Caco-2 (cell line): ENCODE data around the gene C4orf54. TPM values are rescaled to one million over a fixed set of nuclear protein-coding genes. Genes with fewer than 3 reads are reported as not detected.

ENCODE experiments used
- BruUV-seq: library from RNA; stranded (reverse); fragments of 400-500 nt; replicated peaks from 2 replicates; lab custom pipeline; 2021; lab: Mats Ljungman, UMichigan
- CTCF ChIA-PET: fragments of 300-600 bp; sonication (Branson Sonifier 250); formaldehyde crosslinking; loops from one replicate; lab custom pipeline; 2022; ENCODE audit warnings: antibody characterized with exemption; lab: Charles Lee
- POLR2A ChIA-PET: fragments of 300-600 bp; sonication (Branson Sonifier 250); formaldehyde crosslinking; loops from one replicate; lab custom pipeline; 2022; ENCODE audit warnings: antibody characterized with exemption; lab: Charles Lee
- DNase-seq, 2 experiments: peaks; one replicate each; pipeline versions ENCODE4 v3.0.0 to v3.0.0-alpha.2; 2020 to 2022
- H3K27me3 ChIP-seq: replicated peaks from 2 replicates; pipeline ENCODE4 v1.6.0; 2011; ENCODE audit warnings: low read length; ENCODE audit not compliant: control insufficient read depth, insufficient read depth
- H3K36me3 ChIP-seq: 2 replicates; pipeline ENCODE4 v1.5.1; 2011; ENCODE audit warnings: low read length; ENCODE audit not compliant: control insufficient read depth, insufficient read depth
- H3K4me1 ChIP-seq: fragments of 250-450 bp; sonication (Bioruptor Pico); 2 replicates; pipeline ENCODE4 v1.5.1; 2020; ENCODE audit warnings: mild to moderate bottlenecking
- H3K4me3 ChIP-seq: 2 replicates; pipeline ENCODE4 v1.5.1; 2011; ENCODE audit warnings: low read depth, mild to moderate bottlenecking, control low read depth, low read length
- H3K9me3 ChIP-seq: fragments of 250-450 bp; sonication (Bioruptor Pico); 2 replicates; pipeline ENCODE4 v1.5.1; 2020; ENCODE audit warnings: mild to moderate bottlenecking, moderate library complexity
- H3K27ac Mint-ChIP-seq: one replicate; pipeline ENCODE4 v1.8.0; 2022; ENCODE audit warnings: mixed read lengths; ENCODE audit not compliant: unreplicated experiment
- H3K27me3 Mint-ChIP-seq: one replicate; pipeline ENCODE4 v1.8.0; 2022; ENCODE audit warnings: mixed read lengths; ENCODE audit not compliant: insufficient read depth, unreplicated experiment
- H3K36me3 Mint-ChIP-seq: one replicate; pipeline ENCODE4 v1.8.0; 2022; ENCODE audit warnings: mild to moderate bottlenecking, mixed read lengths; ENCODE audit not compliant: insufficient read depth, unreplicated experiment
- H3K4me1 Mint-ChIP-seq: one replicate; pipeline ENCODE4 v1.8.0; 2022; ENCODE audit warnings: low read depth, mixed read lengths; ENCODE audit not compliant: unreplicated experiment
- H3K4me3 Mint-ChIP-seq: one replicate; pipeline ENCODE4 v1.8.0; 2022; ENCODE audit warnings: mild to moderate bottlenecking, moderate library complexity, mixed read lengths; ENCODE audit not compliant: unreplicated experiment
- H3K9me3 Mint-ChIP-seq: one replicate; pipeline ENCODE4 v1.8.0; 2022; ENCODE audit warnings: mixed read lengths; ENCODE audit not compliant: unreplicated experiment
- intact Hi-C: fragments of 100-400 bp; cut with micrococcal nuclease; formaldehyde crosslinking; loops from one replicate; pipeline ENCODE4 v1.10.0; 2022; ENCODE audit not compliant: unreplicated experiment
- total RNA-seq: library from RNA; stranded (reverse); gene quantifications from 2 replicates; pipeline ENCODE4 v1.2.3, GENCODE V29; 2022
- TF ChIP-seq, protein P1 (sequence below), 2 experiments: fragments of 200-600 bp in 1 of 2; IDR thresholded peaks; 1 replicate in 1 of 2; 2 replicates in 1 of 2; pipeline versions ENCODE4 v1.5.1 to v1.8.0; 2011 to 2022; ENCODE audit warnings: antibody characterized with exemption in 1 of 2, control low read depth in 1 of 2, inconsistent platforms in 1 of 2, low read depth in 1 of 2, low read length in 1 of 2, mild to moderate bottlenecking in 1 of 2, moderate library complexity in 1 of 2; ENCODE audit not compliant: insufficient read depth in 1 of 2, severe bottlenecking in 1 of 2, unreplicated experiment in 1 of 2

Gene C4orf54
- total RNA-seq, 1 experiment from 2014 or later: not detected

- Mint-ChIP-seq H3K4me3 (no peak overlapping the region), H3K27me3 (peaks cover 3% of the 10 kb centered on the region), H3K27ac (no peak overlapping the region), H3K4me1 (no peaks in the 10 kb centered on the region), H3K9me3 (peaks cover 27% of the 10 kb centered on the region), H3K36me3 (no peaks in the 10 kb centered on the region)
- ChIA-PET CTCF (no interaction called here), POLR2A (no interaction called here)
- intact Hi-C loops: no loop called here
- TF ChIP-seq, protein P1, sequence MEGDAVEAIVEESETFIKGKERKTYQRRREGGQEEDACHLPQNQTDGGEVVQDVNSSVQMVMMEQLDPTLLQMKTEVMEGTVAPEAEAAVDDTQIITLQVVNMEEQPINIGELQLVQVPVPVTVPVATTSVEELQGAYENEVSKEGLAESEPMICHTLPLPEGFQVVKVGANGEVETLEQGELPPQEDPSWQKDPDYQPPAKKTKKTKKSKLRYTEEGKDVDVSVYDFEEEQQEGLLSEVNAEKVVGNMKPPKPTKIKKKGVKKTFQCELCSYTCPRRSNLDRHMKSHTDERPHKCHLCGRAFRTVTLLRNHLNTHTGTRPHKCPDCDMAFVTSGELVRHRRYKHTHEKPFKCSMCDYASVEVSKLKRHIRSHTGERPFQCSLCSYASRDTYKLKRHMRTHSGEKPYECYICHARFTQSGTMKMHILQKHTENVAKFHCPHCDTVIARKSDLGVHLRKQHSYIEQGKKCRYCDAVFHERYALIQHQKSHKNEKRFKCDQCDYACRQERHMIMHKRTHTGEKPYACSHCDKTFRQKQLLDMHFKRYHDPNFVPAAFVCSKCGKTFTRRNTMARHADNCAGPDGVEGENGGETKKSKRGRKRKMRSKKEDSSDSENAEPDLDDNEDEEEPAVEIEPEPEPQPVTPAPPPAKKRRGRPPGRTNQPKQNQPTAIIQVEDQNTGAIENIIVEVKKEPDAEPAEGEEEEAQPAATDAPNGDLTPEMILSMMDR (IDR thresholded peaks at IDR 0.05; ENCODE audit: insufficient read depth in 1 of 2, low read depth in 1 of 2, low read length in 1 of 2, severe bottlenecking in 1 of 2, unreplicated experiment in 1 of 2): no peak
- peaks cover 6% of the 10 kb centered on the region; the same call in 1 of the 2 replicates for H3K9me3 ChIP-seq
- no peaks in the 10 kb centered on the region for H3K36me3 ChIP-seq
- no peaks in the 10 kb centered on the region for H3K27me3 ChIP-seq
- DNase-seq: no peak
- H3K4me3 ChIP-seq: no peak overlapping the region
- BruUV-seq: no TSS peak
- H3K4me1 ChIP-seq: no peaks in the 10 kb centered on the region
These were observed 12.9 kb upstream of the C4orf54 start for GRCh38 chr4:99670409-99671073.

- Mint-ChIP-seq H3K27me3 (peaks cover 3% of the 10 kb centered on the region), H3K4me1 (no peaks in the 10 kb centered on the region), H3K36me3 (no peaks in the 10 kb centered on the region), H3K27ac (no peak overlapping the region), H3K9me3 (peaks cover 26% of the 10 kb centered on the region), H3K4me3 (no peak overlapping the region)
- Histone ChIP-seq H3K9me3 (peaks cover 6% of the 10 kb centered on the region; the same call in 1 of the 2 replicates), H3K4me1 (no peaks in the 10 kb centered on the region), H3K36me3 (no peaks in the 10 kb centered on the region), H3K4me3 (no peak overlapping the region), H3K27me3 (no peaks in the 10 kb centered on the region)
- intact Hi-C loops: no loop called here
- DNase-seq: no peak
- CTCF ChIA-PET: no interaction called here
- TF ChIP-seq, protein P1 (IDR thresholded peaks at IDR 0.05; ENCODE audit: insufficient read depth in 1 of 2, low read depth in 1 of 2, low read length in 1 of 2, severe bottlenecking in 1 of 2, unreplicated experiment in 1 of 2): no peak
- POLR2A ChIA-PET: no interaction called here
- BruUV-seq: no TSS peak
These were observed 11.5 kb upstream of the C4orf54 start for GRCh38 chr4:99669084-99669483.

DNA sequence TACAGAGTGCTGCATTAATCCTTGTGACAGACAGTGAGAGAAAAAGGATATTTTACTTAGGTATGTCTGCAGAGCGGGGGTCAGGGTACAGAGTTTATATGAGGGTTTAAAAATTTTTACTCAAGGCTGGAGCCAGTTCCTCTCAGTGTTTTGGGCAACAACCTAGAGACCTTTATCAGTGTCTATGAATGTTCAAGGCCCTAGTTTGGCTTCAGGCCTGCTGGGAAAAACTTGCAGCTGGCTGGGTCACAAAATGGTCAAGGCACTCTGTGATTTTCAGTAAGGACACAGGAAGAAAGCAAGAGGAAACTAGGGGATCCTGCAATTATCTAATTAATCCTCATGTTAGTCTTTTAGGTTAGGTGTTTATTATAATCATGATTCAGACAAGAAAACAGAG, 10.8 kb upstream of the C4orf54 start:
- Histone ChIP-seq H3K4me3 (no peak overlapping the region), H3K9me3 (peaks cover 6% of the 10 kb centered on the region; the same call in 1 of the 2 replicates), H3K36me3 (no peaks in the 10 kb centered on the region), H3K4me1 (no peaks in the 10 kb centered on the region), H3K27me3 (no peaks in the 10 kb centered on the region)
- DNase-seq: no peak
- Mint-ChIP-seq H3K27ac (no peak overlapping the region), H3K27me3 (peaks cover 4% of the 10 kb centered on the region), H3K9me3 (peaks cover 19% of the 10 kb centered on the region), H3K36me3 (no peaks in the 10 kb centered on the region), H3K4me1 (no peaks in the 10 kb centered on the region), H3K4me3 (no peak overlapping the region)
- CTCF ChIA-PET: no interaction called here
- intact Hi-C loops: no loop called here
- BruUV-seq: no TSS peak
- POLR2A ChIA-PET: no interaction called here
- TF ChIP-seq, protein P1 (IDR thresholded peaks at IDR 0.05; ENCODE audit: insufficient read depth in 1 of 2, low read depth in 1 of 2, low read length in 1 of 2, severe bottlenecking in 1 of 2, unreplicated experiment in 1 of 2): no peak
